Inferior parietal cortex (tissue), 1 donor: ENCODE results near the gene PPP2R3A.
A peak's percentile ranks its signal among the peaks of the same experiment; 100 is the strongest.

Source experiments
- DNase-seq: peaks from one replicate; pipeline ENCODE4 v3.0.0-alpha.2; 2016; ENCODE audit errors: extremely low spot score

PPP2R3A gene

GRCh38 chr3:136195258-136196063 is 229.9 kb downstream of the PPP2R3A start:
- peak; percentile 53 for DNase-seq

DNA sequence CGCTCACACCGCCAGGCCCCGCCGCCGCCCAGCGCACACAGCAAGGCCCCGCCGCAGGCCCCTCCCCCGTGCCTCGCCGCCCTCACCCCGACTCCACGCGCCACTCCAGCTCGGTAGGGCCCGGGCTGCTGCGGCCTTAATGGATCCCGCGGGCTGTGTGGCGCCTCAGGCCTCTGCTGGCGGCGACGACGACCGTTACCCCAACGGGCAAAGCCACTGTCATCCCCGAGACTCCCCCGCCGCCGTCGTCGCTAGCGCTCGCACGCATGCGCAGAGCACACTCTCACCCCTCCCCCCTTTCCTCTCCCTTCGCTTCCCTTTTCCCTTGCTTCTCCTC is 230.5 kb downstream of the PPP2R3A start, which contains the start of gene MSL2:
MSL2 (minus strand) TSS at position 272 of the 337 bp plus-strand sequence. CDS start 1,222 bp downstream, outside the sequence.
- no peak for DNase-seq

DNA sequence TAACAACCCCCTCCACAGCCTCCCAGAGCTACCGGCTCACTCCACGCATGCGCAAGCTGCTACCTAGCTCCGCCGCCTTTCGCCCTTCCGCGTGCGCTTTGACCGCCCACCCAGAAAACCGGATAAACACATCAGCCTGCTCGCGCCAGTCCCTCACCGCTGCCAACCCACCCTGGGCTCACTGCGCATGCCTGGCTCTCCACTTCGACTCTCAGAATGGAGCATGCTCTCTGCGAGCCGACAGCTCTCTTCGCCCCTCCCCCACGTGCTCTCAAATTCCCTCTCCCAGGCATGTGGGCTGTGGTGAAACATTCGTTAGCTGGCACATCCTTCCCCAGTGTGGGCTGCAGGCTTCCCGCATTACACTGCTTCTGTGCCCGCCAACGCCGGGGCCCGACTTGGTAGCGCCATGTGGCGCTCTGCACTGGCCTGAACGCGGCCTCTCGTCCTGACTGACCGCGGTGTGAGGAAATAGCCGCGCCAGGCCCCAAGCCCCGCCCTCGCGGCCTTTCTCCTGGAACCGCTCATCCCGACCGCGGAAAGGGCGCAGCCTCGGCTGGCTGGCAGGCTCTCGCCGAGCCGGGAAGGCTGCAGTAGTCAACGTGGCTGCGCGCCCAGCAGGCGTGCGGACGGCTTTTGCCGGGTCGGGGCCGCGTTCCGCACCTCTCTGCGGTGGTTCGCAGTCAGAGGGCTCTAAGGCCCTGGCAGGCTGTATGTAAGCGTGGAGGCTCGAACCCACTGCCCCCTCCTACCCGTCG is 231.1 kb downstream of the PPP2R3A start:
- peak; percentile 97 for DNase-seq

GRCh38 chr3:136197159-136197793 is 231.7 kb downstream of the PPP2R3A start:
- DNase-seq = peak; percentile 58
